Endothelial cell of umbilical vein (primary cell): Measurements from ENCODE around the gene CDC42EP3. TPM values are rescaled to one million over a fixed set of nuclear protein-coding genes. Genes with fewer than 3 reads are reported as not detected.

Experiments used
- BruUV-seq: library from RNA; stranded (reverse); fragments of 400-500 nt; replicated peaks from 2 replicates; lab custom pipeline; 2021; lab: Mats Ljungman, UMichigan
- CTCF ChIA-PET: fragments of 300-600, 350-600 bp; sonication (Branson Sonifier 250); formaldehyde crosslinking; loops from one replicate; lab custom pipeline; 2021; ENCODE audit warnings: antibody characterized with exemption, inconsistent platforms; lab: Charles Lee
- POLR2A ChIA-PET: fragments of 300-600, 350-600 bp; sonication (Branson Sonifier 250); formaldehyde crosslinking; loops from one replicate; lab custom pipeline; 2021; ENCODE audit warnings: antibody characterized with exemption, inconsistent platforms; lab: Charles Lee
- DNase-seq: peaks from one replicate; pipeline ENCODE4 v3.0.0-alpha.2; 2011; ENCODE audit warnings: low read depth, low spot score
- FAIRE-seq: peaks from 2 replicates; lab custom pipeline; 2011; peaks lifted over from hg19 to GRCh38; lab: Jason Lieb, UNC
- H2AFZ ChIP-seq: 2 replicates; pipeline ENCODE4 v1.6.0; 2012; ENCODE audit warnings: low read depth, low read length, control low read depth, inconsistent platforms
- H3K27ac ChIP-seq: 2 replicates; pipeline ENCODE4 v1.5.1; 2011; ENCODE audit warnings: low read depth, mild to moderate bottlenecking, control low read depth, low read length, moderate library complexity; ENCODE audit not compliant: insufficient read depth
- H3K27me3 ChIP-seq, 2 experiments: 2 replicates each; pipeline versions ENCODE4 v1.6.0 to v1.6.1; 2011; ENCODE audit warnings: low read length in 2 of 2, mixed read lengths in 1 of 2; ENCODE audit not compliant: control insufficient read depth in 2 of 2, insufficient read depth in 2 of 2
- H3K36me3 ChIP-seq, 2 experiments: 2 replicates in 1 of 2; 3 replicates in 1 of 2; pipeline ENCODE4 v1.5.1; 2011; ENCODE audit warnings: low read length in 2 of 2, mild to moderate bottlenecking in 1 of 2, moderate library complexity in 1 of 2; ENCODE audit not compliant: control insufficient read depth in 2 of 2, insufficient read depth in 2 of 2; ENCODE audit errors: extremely low read depth in 1 of 2
- H3K4me1 ChIP-seq: 3 replicates; pipeline ENCODE4 v1.5.1; 2011; ENCODE audit warnings: mild to moderate bottlenecking, low read length; ENCODE audit not compliant: control insufficient read depth, insufficient read depth; ENCODE audit errors: extremely low read depth
- H3K4me2 ChIP-seq: 2 replicates; pipeline ENCODE4 v1.6.1; 2011; ENCODE audit warnings: low read length, control low read depth, mixed read lengths; ENCODE audit not compliant: insufficient read depth
- H3K4me3 ChIP-seq, 3 experiments: fragments of 200-600 bp in 1 of 3; sonication (generic), shearing (Covaris generic) in 1 of 3; replicated peaks in 1 of 3; 2 replicates each; pipeline ENCODE4 v1.5.1; 2011 to 2016; ENCODE audit warnings: control low read depth in 3 of 3, low read length in 3 of 3, mild to moderate bottlenecking in 2 of 3, inconsistent platforms in 1 of 3, low read depth in 1 of 3, moderate library complexity in 1 of 3; ENCODE audit not compliant: insufficient read depth in 1 of 3
- H3K79me2 ChIP-seq: 2 replicates; pipeline ENCODE4 v1.6.0; 2012; ENCODE audit warnings: low read length, inconsistent platforms; ENCODE audit not compliant: control insufficient read depth, insufficient read depth
- H3K9ac ChIP-seq: replicated peaks from 2 replicates; pipeline ENCODE3; 2011; ENCODE audit warnings: low read length, control low read depth; ENCODE audit not compliant: insufficient read depth; ENCODE audit errors: extremely low read depth
- H3K9me1 ChIP-seq: replicated peaks from 3 replicates; pipeline ENCODE4 v1.6.0; 2011; ENCODE audit warnings: mild to moderate bottlenecking, low read length; ENCODE audit not compliant: control insufficient read depth, insufficient read depth; ENCODE audit errors: extremely low read depth
- H3K9me3 ChIP-seq: replicated peaks from 2 replicates; pipeline ENCODE4 v1.5.1; 2012; ENCODE audit warnings: low read length, inconsistent platforms; ENCODE audit not compliant: control insufficient read depth, insufficient read depth
- H4K20me1 ChIP-seq: replicated peaks from 2 replicates; pipeline ENCODE3; 2011; ENCODE audit warnings: mild to moderate bottlenecking, low read length; ENCODE audit not compliant: control insufficient read depth, insufficient read depth; ENCODE audit errors: extremely low read depth
- EZH2 ChIP-seq: IDR thresholded peaks from 2 replicates; pipeline ENCODE4 v1.6.1; 2012; ENCODE audit warnings: borderline replicate concordance, low read depth, mild to moderate bottlenecking, moderate library complexity, low read length, inconsistent platforms; ENCODE audit not compliant: severe bottlenecking
- FOS ChIP-seq: IDR thresholded peaks from 2 replicates; pipeline ENCODE4 v1.6.1; 2011; ENCODE audit warnings: mild to moderate bottlenecking, low read length, moderate library complexity, borderline replicate concordance; ENCODE audit not compliant: insufficient read depth
- GATA2 ChIP-seq: IDR thresholded peaks from 2 replicates; pipeline ENCODE4 v1.7.0; 2011; ENCODE audit warnings: low read depth, mild to moderate bottlenecking, moderate library complexity, mixed read lengths, low read length; ENCODE audit not compliant: insufficient read length, insufficient read depth
- JUN ChIP-seq: IDR thresholded peaks from 2 replicates; pipeline ENCODE4 v1.6.1; 2011; ENCODE audit warnings: borderline replicate concordance, low read depth; ENCODE audit not compliant: insufficient read length, insufficient read depth
- MAX ChIP-seq: IDR thresholded peaks from 2 replicates; pipeline ENCODE4 v1.6.1; 2011; ENCODE audit not compliant: insufficient read depth, insufficient read length
- MYC ChIP-seq: IDR thresholded peaks from one replicate; pipeline ENCODE4 v1.6.1; 2011; ENCODE audit warnings: mild to moderate bottlenecking, low read depth, low read length
- POLR2A ChIP-seq: IDR thresholded peaks from 2 replicates; pipeline ENCODE4 v1.6.1; 2012; ENCODE audit warnings: low read depth, mild to moderate bottlenecking, control low read depth, low read length
- POLR2AphosphoS5 ChIP-seq: IDR thresholded peaks from 2 replicates; pipeline ENCODE4 v1.6.1; 2012; ENCODE audit warnings: low read depth, mild to moderate bottlenecking, control low read depth, low read length, moderate library complexity; ENCODE audit not compliant: insufficient read depth
- dilution Hi-C: fragments of 300-500 bp; cut with MboI; formaldehyde crosslinking; loops from one replicate; pipeline ENCODE4 v1.15.0; 2019; ENCODE audit warnings: low sequenced_read_pairs; ENCODE audit not compliant: extremely low pct_ligation_motif_present
- intact Hi-C: fragments of 100-400 bp; cut with micrococcal nuclease; formaldehyde crosslinking; loops from one replicate; pipeline ENCODE4 v1.10.0; 2022
- polyA plus RNA-seq, 4 experiments: library from polyadenylated mRNA; depleted of rRNA in 3 of 4; stranded (reverse) in 3 of 4; unstranded in 1 of 4; fragments of >200 nt; gene quantifications; 2 replicates each; pipeline versions ENCODE4 v1.2.1 to v1.2.3, GENCODE V29; 2011 to 2012; ENCODE audit warnings: missing spikeins in 1 of 4
- total RNA-seq: library from RNA; stranded (reverse); gene quantifications from 2 replicates; pipeline ENCODE4 v1.2.3, GENCODE V29; 2021

Gene CDC42EP3
- total and polyA plus RNA-seq, 2 donors (not counting 3 experiments of a cell fraction or from before 2014, with no cell fraction given): 14.6 to 54.7 TPM

- peaks cover 46% of the 10 kb centered on the region for H3K4me1 ChIP-seq
- peaks cover 0 to 2% of the 10 kb centered on the region in 2 experiments for H3K36me3 ChIP-seq
- ChIA-PET POLR2A (no interaction called here), CTCF (interaction anchor here (0.9 to 2.4 kb wide), 6 partner anchors 12 to 251 kb away, joined by 3 to 14 read pairs (median 6); no protein-coding TSS in a partner anchor)
- H3K27ac ChIP-seq: no peak overlapping the region
- H3K79me2 ChIP-seq: peaks cover 100% of the 10 kb centered on the region
- H4K20me1 ChIP-seq: no peaks in the 10 kb centered on the region
- intact Hi-C loops (no loop called here), dilution Hi-C loops (no loop called here)
- no peak overlapping the region for H3K4me3 ChIP-seq
- TF ChIP-seq FOS: no peak
- TF ChIP-seq JUN: no peak
- TF ChIP-seq POLR2A: no peak
- no peak for TF ChIP-seq MAX
- TF ChIP-seq GATA2: no peak
- no peak for TF ChIP-seq EZH2
- no peak for TF ChIP-seq MYC
- no peak for TF ChIP-seq POLR2AphosphoS5
- DNase-seq (no peak), FAIRE-seq (no peak)
- H3K27me3 ChIP-seq: no peaks in the 10 kb centered on the region
- no peaks in the 10 kb centered on the region for H3K9me3 ChIP-seq
- H3K4me2 ChIP-seq: no peak overlapping the region
- H2AFZ ChIP-seq: no peak overlapping the region
- no peak overlapping the region for H3K9ac ChIP-seq
- BruUV-seq: no TSS peak
- H3K9me1 ChIP-seq: no peaks in the 10 kb centered on the region
These were observed 5.7 kb downstream of the CDC42EP3 start for GRCh38 chr2:37665604-37666362.
